Smooth muscle cell of the brain vasculature (primary cell): Measurements from ENCODE around the gene LRRTM3.

Experiments used
- DNase-seq: peaks from one replicate; pipeline ENCODE4 v3.0.0-alpha.2; 2012; ENCODE audit warnings: low read depth, low spot score

The LRRTM3 gene

GRCh38 chr10:67119651-67120050 lies 193.8 kb downstream of the LRRTM3 start:
- DNase-seq = no peak

GRCh38 chr10:67127441-67127840 lies 201.6 kb downstream of the LRRTM3 start:
- DNase-seq = no peak

GRCh38 chr10:67140641-67141040 lies 214.8 kb downstream of the LRRTM3 start:
- no peak for DNase-seq

- DNase-seq = no peak
These were observed 215.5 kb downstream of the LRRTM3 start for GRCh38 chr10:67141300-67141699.

GRCh38 chr10:67144530-67144929 lies 218.7 kb downstream of the LRRTM3 start:
- no peak for DNase-seq
